GM19239 (cell line): ENCODE measurements around the gene MAN2B2.

ENCODE experiments used
- DNase-seq: peaks from one replicate; pipeline ENCODE4 v3.0.0; 2011; ENCODE audit warnings: low spot score; ENCODE audit not compliant: insufficient read length
- FAIRE-seq: peaks from 2 replicates; lab custom pipeline; 2011; peaks lifted over from hg19 to GRCh38; lab: Jason Lieb, UNC

MAN2B2 gene

GRCh38 chr4:6574747-6575502 is at the start of gene MAN2B2:
MAN2B2 (plus strand) TSS chr4:6575189; CDS start chr4:6575211, 22 bp downstream.
- peak; percentile 85 for FAIRE-seq

GRCh38 chr4:6525474-6525873 is 49.5 kb upstream of the MAN2B2 start:
- FAIRE-seq (no peak), DNase-seq (no peak)

More at GRCh38 chr4:6574747-6575502, at the start of gene MAN2B2:
- DNase-seq = peak; percentile 98

- FAIRE-seq (no peak), DNase-seq (no peak)
These were observed 48.8 kb upstream of the MAN2B2 start for GRCh38 chr4:6526156-6526555.

GRCh38 chr4:6526671-6527091 is 48.3 kb upstream of the MAN2B2 start:
- FAIRE-seq = no peak
- DNase-seq = no peak

GRCh38 chr4:6527259-6527658 is 47.7 kb upstream of the MAN2B2 start:
- FAIRE-seq (no peak), DNase-seq (no peak)

- FAIRE-seq (no peak), DNase-seq (no peak)
These were observed 47.0 kb upstream of the MAN2B2 start for GRCh38 chr4:6527683-6528595.

- DNase-seq (no peak), FAIRE-seq (no peak)
These were observed 46.0 kb upstream of the MAN2B2 start for GRCh38 chr4:6529021-6529420.

GRCh38 chr4:6530301-6530700 is 44.7 kb upstream of the MAN2B2 start:
- FAIRE-seq (no peak), DNase-seq (no peak)

- no peak for FAIRE-seq
- no peak for DNase-seq
These were observed 44.0 kb upstream of the MAN2B2 start for GRCh38 chr4:6530964-6531363.

- DNase-seq (no peak), FAIRE-seq (no peak)
These were observed 42.9 kb upstream of the MAN2B2 start for GRCh38 chr4:6532102-6532501.

- DNase-seq = no peak
- no peak for FAIRE-seq
These were observed 42.3 kb upstream of the MAN2B2 start for GRCh38 chr4:6532658-6533057.

GRCh38 chr4:6534050-6534449 is 40.9 kb upstream of the MAN2B2 start:
- FAIRE-seq (no peak), DNase-seq (no peak)

GRCh38 chr4:6534618-6535328 is 40.2 kb upstream of the MAN2B2 start:
- FAIRE-seq = no peak
- DNase-seq = no peak

- FAIRE-seq = no peak
These were observed 39.7 kb upstream of the MAN2B2 start for GRCh38 chr4:6535329-6535692.

GRCh38 chr4:6535706-6536105 is 39.3 kb upstream of the MAN2B2 start:
- FAIRE-seq (no peak), DNase-seq (no peak)

More at GRCh38 chr4:6535329-6535692, 39.7 kb upstream of the MAN2B2 start:
- no peak for DNase-seq

GRCh38 chr4:6538111-6538510 is 36.9 kb upstream of the MAN2B2 start:
- DNase-seq (no peak), FAIRE-seq (no peak)

GRCh38 chr4:6538575-6538974 is 36.4 kb upstream of the MAN2B2 start:
- no peak for DNase-seq
- no peak for FAIRE-seq

GRCh38 chr4:6539009-6539764 is 35.8 kb upstream of the MAN2B2 start:
- FAIRE-seq = no peak
- no peak for DNase-seq

- FAIRE-seq (no peak), DNase-seq (no peak)
These were observed 34.1 kb upstream of the MAN2B2 start for GRCh38 chr4:6540879-6541278.

GRCh38 chr4:6541789-6542188 is 33.2 kb upstream of the MAN2B2 start:
- FAIRE-seq = no peak
- no peak for DNase-seq
